EH (cell line): ENCODE data around the gene RAB10.
"Not testable (repeated sequence)": the region's sequence is repeated elsewhere in the genome, so short reads cannot be mapped to it uniquely, and the experiment has no call there.

ENCODE experiments used
- DNase-seq: peaks from one replicate; pipeline ENCODE4 v3.0.0-alpha.2; 2015; ENCODE audit warnings: low read depth

Gene RAB10

DNA sequence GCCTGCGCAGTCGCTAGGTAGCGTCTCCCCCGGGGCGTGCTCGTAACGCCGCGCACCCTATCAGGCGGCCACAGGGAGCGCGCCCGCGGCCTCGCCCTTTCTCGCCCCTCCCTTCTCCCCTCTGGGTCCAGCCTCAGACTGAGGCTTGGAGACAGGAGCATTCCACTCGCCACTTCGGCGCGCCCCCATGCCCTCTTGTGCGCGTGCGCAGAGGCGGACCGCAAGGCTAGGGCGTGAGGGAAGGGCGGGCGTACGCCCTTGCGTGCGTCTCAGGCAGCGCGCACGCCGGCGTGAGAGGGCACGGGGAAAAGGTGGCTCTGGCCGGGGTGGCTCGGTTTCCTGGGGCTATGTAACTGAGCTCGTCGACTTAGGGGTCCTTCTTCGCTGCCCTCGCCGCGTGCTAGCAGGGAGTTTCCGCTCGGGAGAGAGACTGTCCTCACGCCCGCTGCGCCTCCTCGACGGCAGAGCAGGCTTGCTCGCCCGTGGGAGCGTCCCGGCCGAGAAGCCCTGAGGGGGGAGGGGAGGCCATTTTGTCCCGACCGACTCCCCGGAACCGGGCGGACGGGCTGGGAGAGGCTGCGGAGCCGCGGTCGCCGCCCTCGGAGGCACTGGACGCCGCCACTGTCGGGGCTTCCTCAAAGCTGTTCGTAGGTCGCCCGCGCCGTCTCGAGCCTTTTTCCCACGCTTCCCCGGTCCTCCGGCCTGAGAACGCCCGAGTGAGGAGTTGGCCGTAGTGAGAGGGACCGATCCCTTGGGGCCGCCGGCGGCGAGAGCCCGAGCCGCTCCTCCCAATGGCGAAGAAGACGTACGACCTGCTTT lies at the start of gene RAB10:
Gene RAB10, plus strand, starts transcription at position 267 of the 819 bp plus-strand sequence. Its CDS starts 525 bp downstream, at position 792.
- peak; percentile 99 for DNase-seq

DNA sequence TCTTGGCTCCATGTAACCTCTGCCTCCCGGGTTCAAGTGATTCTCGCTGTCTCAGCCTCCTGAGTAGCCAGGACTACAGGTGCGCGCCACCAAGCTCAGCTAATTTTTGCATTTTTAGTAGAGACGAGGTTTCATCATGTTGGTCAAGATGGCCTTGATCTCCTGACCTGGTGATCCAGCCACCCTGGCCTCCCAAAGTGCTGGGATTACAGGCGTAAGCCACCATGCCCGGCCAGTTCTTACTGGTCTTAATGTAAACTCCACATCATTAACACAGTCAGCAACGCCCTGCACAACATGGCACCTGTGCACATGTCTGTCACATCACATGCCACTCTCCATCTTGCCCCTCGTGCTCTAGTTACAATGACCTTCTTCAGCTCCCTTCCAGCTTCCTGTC lies 45.8 kb upstream of the RAB10 start:
- no peak for DNase-seq

DNA sequence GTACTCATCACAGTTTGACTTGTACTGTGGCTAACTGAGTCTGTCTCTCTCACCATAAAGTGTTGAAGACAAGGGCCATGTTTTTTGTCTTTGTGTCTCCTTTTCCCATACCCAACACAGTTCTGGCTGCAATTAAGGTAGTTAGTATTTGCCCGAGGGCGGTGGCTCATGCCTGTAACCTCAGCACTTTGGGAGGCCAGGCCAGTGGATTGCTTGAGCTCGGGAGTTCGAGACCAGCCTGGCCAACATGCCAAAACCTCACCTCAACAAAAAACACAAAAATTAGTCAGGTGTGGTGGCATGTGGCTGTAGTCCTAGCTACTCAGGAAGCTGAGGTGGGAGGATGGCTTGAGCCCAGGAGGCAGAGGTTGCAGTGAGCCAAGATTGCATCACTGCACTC lies 44.7 kb upstream of the RAB10 start:
- no peak for DNase-seq

DNA sequence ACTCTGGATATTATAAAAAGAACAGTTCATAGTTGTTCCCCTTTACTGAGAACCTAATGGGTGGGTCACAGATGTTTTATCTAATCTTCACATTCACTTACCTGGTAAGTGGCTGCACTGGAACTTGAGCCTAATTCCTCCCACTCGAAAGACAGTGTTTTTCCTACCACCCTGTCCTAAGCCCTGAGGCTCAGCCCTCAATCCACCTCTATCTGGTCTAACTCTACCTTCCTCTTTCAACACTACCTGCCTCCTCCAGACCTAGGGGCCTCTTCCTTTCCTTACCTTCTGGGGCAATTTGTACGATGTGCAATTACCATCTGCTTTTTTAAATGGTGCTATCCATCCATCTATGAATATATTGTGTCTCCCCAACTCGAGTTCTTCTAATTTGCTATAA lies 41.9 kb upstream of the RAB10 start:
- DNase-seq = no peak

DNA sequence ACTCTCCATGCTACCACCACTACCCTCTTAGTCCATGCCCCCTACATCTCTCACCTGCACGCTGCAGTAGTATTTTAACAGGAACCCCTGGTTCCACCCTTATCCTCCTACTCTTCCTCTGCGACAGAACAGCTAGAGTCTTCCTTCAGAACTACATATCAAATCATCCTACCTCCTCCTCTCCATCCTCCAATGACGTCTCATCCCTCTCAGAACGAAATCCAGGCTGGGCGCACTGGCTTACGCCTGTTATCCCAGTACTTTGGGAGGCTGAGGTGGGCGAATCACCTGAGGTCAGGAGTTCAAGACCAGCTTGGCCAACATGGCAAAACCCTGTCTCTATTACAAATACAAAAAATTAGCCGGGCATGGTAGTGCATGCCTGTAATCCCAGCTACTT lies 41.3 kb upstream of the RAB10 start:
- no peak for DNase-seq

DNA sequence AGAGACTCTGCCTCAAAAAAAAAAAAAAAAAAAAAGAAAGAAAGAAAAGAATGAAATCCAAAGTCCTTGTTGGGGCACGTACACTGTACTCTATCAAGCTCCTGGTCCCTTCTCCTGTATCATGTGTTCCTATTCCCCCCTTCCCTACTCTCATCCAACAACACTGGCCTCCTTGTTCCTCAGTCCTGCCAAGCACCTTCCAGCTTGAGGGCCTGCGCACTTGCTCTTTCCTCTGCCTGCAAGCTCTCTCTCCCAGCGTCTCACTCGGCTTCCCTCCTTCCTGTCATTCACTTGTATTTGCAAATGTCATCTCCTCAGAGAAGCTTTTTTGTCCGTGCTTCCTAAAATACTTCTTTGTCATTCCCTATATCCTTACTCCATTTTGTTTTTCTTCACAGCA lies 40.8 kb upstream of the RAB10 start:
- DNase-seq = no peak

DNA sequence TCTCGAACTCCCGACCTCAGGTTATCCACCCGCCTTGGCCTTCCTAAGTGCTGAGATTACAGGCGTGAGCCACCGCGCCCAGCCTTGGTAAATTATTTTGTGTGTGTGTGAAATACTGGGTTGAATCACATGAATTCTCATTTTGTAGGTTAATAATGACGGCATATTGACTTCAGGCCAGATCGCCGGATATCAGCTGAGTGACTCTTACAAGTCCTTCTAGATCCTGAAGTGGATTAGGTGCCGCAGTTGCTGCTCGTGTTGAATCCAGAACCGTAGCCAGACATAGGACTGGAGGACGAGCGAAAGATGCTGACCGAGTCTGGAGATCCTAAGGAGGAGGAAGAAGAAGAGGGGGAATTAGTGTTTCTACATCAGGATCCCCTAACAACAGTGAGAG lies 39.4 kb upstream of the RAB10 start:
- no peak for DNase-seq

DNA sequence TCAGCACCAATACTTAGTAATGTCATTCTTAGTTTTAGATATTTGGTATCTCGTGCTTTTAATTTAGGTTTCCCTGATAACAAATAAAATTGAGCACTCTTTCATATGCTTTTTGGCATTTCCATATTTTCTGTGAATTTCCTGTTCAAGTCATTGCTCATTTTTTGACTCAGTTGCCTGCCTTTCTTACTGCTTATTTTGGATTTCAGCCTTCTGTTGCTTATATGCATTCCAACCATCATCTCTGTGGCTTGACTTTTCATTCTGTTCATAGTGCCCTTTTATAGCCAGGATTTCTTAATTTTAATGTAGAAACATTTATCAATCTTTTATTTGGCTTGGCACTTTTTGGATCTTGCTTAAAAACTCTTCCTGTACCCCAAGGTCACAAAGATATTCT lies 37.0 kb upstream of the RAB10 start:
- peak; percentile 45 for DNase-seq

DNA sequence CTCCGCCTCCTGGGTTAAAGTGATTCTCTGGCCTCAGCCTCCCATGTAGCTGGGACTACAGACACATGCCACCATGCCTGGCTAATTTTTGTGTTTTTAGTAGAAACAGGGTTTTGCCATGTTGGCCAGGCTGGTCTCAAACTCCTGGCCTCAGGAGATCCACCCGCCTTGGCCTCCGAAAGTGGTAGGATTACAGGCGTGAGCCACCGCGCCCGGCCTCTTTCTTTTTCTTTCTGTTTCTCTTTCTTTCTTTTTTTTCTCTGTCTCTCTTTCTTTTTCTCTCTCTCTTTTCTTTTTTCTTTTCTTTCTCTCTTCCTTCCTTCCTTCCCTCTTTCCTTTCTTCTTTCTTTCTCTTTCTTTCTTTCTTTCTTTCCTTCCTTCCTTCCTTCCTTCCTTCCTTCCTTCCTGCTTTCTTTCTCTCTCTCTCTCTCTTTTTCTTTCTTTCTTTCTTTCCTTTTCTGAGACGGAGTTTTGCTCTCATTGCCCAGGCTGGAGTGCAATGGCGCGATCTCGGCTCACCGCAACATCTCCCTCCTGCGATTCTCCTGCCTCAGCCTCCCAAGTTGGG lies 35.0 kb upstream of the RAB10 start:
- DNase-seq = not testable (repeated sequence)

DNA sequence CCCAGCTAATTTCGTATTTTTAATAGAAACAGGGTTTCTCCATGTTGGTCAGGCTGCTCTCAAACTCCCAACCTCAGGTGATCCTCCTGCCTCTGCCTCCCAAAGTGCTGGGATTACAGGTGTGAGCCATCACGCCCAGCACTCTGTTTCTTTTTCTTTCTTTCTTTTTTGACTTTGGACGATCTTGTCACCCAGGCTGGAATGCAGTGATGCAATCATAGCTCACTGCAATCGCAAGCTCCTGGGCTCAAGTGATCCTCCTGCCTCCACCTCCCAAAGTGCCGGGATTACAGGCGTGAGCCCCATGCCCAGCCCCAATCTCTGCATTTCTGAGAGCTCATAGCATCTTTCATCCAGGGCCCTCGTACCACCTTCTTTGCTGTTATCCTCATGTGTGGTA lies 34.5 kb upstream of the RAB10 start:
- DNase-seq = not testable (repeated sequence)

DNA sequence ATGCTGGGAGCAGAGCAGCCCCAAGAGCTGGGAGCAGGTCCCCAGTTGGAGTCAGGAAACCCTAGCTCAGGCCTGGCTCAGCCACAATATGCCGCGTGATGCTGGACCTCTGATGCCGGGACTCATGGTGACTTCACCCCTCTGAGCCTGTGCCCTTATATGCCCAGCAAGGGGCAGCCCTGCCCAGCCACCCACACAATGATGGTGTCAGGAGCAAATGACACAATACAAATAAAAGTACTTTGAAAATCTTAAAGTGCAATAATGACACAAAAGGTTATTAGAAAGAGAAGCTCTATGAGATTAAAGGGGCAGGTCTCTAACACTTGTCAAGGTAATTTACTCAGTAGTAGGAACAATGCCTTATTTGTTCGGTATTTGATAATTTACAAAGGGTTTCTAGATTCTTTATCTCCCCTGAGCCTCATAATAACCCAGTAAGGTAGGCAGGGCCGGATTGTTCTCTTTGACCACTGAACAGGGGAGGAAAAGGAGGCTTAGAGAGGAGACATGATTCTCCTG lies 33.3 kb upstream of the RAB10 start:
- DNase-seq = no peak

DNA sequence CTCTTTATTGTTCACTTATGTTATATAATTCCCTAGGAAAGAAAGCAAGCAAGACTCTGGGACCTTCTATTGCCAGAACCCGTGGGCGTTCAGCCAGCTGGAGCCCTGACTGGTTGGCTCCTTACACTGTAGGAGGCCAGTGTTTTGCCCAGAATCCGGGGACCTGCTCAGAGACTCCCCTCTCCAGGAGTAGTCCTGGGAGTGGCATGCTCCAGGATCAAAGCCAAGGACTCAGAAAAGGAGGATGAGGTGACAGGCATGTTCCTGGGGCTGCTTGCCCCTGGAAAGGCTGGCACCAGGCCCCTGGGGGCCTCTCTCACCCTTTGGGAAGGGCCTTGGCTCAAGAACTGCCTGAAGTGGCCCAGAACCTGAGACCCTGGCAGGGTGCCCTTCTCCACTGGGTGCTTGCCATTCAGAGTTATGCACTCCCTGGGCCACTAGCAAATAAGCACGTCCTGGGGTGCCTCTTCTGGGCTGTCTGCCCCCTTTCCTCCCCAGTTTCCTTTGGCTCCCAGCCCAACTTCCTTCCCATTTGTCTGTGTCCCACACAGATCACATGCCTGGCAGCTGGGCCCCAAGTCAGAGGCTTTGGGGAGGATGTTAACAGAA lies 32.0 kb upstream of the RAB10 start:
- DNase-seq = no peak

DNA sequence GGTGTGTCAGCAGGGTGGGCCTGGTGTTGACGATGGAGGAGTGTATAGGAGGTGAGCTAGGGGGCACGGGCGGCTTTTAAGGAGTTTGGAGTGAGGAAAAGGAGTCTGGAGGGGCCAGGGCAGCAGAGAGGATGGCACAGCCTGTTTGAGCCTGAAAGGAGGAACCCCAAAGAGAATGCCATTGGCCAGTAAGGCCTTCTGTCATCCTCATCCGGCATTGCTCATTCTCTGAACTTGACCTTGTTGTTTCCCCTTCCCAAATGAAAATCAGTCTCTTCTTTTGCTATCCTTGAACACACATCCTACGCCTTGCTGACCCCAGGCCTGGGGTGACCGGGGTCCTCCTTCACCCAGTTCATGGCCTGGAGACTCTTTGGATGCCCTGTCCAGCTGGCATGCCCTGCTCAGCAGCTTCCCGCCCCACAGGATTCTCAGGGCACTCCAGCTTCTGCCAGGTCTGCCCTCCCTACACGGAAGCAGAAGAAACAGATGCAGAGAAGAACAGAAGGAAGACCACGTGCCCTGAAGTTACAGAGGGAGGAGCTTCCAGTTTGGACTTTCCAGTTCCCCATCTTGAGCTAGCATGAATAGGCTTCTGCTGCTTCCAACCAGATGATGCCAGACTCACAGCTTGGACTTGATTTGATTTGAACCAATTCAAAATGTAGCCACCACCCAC lies 31.1 kb upstream of the RAB10 start:
- no peak for DNase-seq

DNA sequence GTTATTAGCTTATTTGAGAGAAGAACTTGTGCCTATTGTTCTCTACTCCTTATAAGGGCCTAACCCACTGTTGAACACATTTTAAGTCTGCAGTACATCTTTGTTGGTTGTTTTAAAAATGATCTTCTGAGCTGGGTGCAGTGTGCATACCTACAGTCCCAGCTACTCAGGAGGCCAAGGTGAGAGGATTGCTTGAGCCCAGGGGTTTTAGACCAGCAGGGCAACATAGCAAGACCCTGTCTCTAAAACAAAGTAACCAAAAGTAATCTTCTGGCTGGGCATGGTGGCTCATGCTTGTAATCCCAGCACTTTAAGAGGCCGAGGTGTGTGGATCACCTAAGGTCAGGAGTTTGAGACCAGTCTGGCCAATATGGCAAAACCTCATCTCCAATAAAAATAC lies 25.8 kb upstream of the RAB10 start:
- no peak for DNase-seq

DNA sequence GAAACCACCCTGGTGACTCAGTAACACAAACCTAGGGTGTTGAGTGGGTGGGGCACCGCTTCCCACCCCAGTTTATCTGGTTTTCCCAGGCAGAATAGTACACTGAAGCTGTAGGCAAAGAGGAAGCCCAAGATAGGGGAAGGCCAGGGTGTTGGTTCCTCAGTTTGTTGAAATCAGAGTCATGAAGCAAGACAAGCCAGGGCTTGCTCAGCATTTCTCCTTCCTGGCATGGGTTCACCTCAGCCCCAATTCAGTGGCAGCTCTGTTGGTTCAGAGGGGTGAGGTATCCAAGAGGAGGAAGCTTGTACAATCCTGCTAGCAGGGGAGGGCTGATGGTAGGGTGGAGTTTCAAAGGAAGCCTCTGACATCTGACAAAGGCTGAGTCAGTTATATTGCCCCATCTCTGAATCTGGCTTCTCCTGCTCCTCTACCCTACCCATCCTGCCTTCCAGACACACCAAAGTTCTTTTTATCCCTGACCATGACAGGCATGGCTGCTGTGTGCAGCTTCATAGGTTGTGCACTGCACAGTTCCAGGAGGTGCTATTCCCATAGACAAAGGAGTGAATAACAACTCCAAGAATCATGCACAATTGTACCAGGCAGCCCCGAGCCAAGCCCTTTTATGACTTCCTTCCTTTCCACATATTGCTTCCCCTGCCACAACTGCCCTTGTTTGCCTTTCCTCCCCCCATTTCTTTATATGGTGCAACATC lies 24.9 kb upstream of the RAB10 start:
- DNase-seq = peak; percentile 71

DNA sequence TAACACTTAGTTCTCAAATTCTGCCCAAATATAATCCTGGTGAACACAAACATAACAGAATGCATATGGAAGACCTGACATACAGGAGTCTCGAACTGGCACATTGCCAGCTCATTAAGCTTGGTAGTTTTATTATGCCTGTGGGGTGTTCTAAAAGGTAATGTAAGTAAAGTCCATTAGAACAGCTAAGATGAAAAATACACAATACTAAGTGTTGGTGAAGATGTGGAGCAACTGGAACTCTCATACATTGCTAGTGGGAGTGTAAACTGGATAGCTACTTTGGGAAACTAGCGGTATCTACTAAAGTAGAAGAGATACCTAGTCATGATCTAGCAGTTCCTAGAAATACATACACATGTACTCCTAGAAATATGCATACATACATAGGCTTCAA lies 24.3 kb upstream of the RAB10 start:
- DNase-seq = no peak

DNA sequence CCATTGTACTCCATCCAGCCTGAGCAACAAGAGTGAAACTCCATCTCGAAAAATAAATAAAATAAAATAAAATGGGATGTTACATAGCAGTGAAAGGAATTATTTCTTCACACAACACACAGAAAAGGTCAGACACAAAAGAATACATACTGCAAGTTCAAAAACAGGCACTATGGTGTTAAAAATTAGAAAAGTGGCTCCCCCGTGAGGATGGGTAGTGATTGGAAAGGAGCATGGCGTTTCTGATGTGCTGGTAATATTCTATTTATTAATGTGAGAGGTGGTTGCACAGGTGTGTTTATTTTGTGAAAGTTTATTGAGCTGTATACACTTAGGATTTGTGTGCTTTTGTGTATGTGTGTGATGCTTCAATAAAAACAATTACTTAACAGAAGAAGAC lies 22.9 kb upstream of the RAB10 start:
- no peak for DNase-seq

DNA sequence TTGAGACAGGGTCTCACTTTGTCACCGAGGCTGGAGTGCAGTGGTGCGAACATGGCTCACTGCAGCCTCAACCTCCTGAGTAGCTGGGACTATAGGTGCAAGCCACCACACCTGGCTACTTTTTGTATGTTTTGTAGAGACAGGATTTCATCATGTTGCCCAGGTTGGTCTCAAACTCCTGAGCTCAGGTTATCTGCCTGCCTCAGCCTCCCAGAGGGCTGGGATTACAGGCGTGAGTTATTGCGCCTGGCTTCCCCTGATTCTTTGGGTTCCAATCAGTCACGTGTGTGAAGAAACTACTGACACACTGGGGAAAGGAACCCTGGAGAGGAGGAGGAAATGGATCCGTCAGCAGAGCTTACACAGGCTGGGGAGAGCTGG lies 22.3 kb upstream of the RAB10 start:
- no peak for DNase-seq

DNA sequence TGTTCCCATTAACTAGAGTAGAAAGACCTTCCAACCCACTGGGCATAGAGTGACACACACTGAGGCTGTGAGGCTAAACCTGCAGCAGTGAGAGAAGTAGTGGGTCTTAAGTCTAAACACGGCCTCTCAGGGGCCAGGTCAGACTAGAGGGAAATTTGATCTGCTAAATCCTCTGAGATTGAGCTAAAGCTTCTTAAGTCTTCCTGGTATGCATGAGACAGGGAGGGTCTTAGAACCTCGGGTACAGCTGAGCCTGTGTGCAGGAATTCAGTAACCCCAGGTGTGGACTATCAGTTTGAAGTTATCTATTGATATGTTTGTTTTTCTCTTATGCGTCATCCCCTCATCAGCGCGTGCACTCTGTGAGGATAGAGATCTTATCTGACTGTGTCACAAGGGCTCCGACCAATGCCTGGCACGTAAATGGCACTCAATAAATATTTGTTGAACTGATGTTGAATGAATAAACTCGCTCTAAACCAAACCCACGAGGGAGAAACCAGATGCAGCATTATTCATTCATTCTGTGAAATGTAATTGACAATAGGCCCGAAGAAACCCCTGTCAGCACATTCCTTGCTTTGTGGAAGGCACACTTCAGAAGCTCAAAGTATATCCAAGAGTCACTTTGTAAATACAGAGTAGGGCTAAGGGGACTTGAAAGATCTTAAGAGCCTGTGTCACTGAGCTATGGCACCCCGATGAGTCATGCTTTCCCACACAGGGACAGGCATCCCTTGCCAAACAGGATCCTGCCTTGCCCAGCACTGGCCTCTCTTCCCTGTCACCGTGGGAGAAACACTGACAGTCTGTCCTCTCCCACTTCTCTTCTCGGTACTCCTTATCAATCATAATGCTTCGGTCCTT lies 21.7 kb upstream of the RAB10 start:
- peak; percentile 72 for DNase-seq

DNA sequence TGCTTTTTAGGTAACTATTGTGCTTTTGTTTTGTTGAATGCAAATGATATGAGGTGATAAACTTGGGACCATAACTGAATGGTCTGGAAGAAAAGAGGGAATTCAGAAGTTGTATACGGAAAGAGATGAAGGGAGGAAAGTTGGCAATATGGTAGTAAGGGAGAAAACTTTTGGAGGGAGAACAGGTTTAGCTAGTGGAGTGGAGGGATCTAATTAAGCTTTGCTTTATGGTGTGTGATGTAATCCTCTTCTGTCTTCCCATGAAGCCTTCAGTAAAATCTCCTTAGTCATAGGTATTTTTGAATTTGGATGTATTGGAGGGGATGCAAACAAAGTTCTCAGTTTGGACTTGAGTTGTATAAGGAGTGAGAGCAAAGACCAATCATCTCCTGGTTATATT lies 20.2 kb upstream of the RAB10 start:
- DNase-seq = no peak
